ENCODE data around the gene EEF1A2. TPM values are rescaled to one million over a fixed set of nuclear protein-coding genes. Genes with fewer than 3 reads are reported as not detected.

The EEF1A2 gene
- total and polyA plus RNA-seq, 4 donors = 0.05 to 0.12 TPM; not detected in 2

DNA sequence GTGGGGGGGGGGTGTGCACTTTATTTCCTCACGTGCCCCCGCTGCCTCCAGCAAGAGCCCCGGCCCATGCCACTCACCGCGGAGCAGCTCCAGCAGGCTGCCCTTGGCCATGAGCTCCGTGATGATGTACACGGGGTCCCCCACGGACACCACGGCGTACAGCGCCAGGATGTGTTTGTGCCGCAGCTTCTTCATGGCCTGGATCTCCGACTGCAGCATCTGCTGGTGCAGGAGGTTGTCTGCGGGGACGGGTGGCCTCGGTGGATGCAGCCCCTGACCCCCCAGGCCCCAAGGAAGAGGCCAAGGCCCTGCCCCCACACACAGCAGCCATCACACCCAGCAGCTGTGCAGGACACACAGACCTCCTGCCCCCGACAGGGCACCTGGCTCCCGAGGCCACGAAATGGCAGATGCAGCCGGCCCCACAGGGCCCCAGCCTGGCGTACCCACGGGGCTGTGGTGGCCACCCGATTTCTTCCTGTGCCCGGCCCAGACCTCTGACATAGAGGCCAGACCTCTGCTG, 33.6 kb upstream of the EEF1A2 start:
- Histone ChIP-seq H3K4me1 (ENCODE audit: control insufficient read depth in 4 of 4, insufficient read depth in 4 of 4, low read length in 3 of 4) (peaks cover 10 to 25% (median 18%) of the 10 kb centered on the region in 4 donors), H3K9ac (ENCODE audit: low read depth in 1 of 2, low read length in 2 of 2) (no peak overlapping the region), H3K36me3 (ENCODE audit: control insufficient read depth in 4 of 4, insufficient read depth in 3 of 4, low read depth in 1 of 4, low read length in 3 of 4) (no peaks in the 10 kb centered on the region), H3K27me3 (ENCODE audit: control insufficient read depth in 4 of 4, insufficient read depth in 4 of 4, low read length in 3 of 4) (no peaks in the 10 kb centered on the region), H3K27ac (ENCODE audit: low read depth in 1 of 2, low read length in 2 of 2) (no peak overlapping the region), H3K9me3 (ENCODE audit: control insufficient read depth in 4 of 4, low read length in 3 of 4) (no peaks in the 10 kb centered on the region), H3K4me3 (ENCODE audit: low read depth in 1 of 3, low read length in 3 of 3) (no peak overlapping the region)
- WGBS = 89% methylated on average over 24 of the region's 24 CpGs
- no peak for DNase-seq (ENCODE audit: low spot score)
- no peak for TF ChIP-seq HNF4G (IDR thresholded peaks at IDR 0.05)
- TF ChIP-seq TAF1 (conservative IDR thresholded peaks at IDR 0.05) = no peak
- no peak for TF ChIP-seq RXRA (IDR thresholded peaks at IDR 0.05)
- TF ChIP-seq, protein P1, sequence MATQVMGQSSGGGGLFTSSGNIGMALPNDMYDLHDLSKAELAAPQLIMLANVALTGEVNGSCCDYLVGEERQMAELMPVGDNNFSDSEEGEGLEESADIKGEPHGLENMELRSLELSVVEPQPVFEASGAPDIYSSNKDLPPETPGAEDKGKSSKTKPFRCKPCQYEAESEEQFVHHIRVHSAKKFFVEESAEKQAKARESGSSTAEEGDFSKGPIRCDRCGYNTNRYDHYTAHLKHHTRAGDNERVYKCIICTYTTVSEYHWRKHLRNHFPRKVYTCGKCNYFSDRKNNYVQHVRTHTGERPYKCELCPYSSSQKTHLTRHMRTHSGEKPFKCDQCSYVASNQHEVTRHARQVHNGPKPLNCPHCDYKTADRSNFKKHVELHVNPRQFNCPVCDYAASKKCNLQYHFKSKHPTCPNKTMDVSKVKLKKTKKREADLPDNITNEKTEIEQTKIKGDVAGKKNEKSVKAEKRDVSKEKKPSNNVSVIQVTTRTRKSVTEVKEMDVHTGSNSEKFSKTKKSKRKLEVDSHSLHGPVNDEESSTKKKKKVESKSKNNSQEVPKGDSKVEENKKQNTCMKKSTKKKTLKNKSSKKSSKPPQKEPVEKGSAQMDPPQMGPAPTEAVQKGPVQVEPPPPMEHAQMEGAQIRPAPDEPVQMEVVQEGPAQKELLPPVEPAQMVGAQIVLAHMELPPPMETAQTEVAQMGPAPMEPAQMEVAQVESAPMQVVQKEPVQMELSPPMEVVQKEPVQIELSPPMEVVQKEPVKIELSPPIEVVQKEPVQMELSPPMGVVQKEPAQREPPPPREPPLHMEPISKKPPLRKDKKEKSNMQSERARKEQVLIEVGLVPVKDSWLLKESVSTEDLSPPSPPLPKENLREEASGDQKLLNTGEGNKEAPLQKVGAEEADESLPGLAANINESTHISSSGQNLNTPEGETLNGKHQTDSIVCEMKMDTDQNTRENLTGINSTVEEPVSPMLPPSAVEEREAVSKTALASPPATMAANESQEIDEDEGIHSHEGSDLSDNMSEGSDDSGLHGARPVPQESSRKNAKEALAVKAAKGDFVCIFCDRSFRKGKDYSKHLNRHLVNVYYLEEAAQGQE (IDR thresholded peaks at IDR 0.05) = no peak

DNA sequence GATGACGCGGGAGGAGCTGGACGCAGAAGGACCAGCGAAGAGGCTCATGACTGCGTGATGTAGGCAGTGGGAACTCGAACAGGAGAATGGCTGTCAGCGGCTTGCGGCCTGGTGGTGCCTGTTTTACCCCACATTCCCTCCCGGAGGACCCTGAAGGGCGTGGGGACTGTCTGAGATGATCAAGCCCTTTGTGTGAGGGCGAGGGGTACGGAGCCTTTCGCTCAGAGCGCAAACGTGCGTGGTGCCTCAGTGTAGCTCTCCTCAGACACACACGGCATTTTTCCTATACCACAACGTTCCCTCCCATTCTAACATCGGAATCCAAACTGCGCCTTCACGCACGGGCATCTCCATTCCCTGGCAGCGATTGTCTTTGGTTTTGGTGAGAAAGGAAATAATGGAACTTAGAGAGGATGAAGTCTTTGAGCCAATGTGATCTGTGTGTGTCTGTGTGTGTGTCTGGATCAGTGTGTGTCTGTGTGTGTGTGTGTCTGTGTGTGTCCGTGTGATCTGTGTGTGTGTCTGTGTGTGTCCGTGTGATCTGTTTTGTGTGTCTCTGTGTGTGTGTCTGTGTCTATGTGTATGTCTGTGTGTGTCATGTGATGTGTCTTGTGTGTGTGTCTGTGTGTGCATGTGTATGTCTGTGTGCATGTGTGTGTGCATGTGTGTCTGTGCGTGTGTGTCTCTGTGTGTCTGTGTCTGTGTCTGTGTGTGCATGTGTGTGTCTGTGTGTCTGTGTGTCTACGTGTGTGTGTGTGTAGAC, 33.0 kb upstream of the EEF1A2 start:
- Histone ChIP-seq H3K4me1 (ENCODE audit: control insufficient read depth in 4 of 4, insufficient read depth in 4 of 4, low read length in 3 of 4) (peaks cover 5 to 19% (median 13%) of the 10 kb centered on the region in 4 donors), H3K27ac (ENCODE audit: low read depth in 1 of 2, low read length in 2 of 2) (no peak overlapping the region), H3K9ac (ENCODE audit: low read depth in 1 of 2, low read length in 2 of 2) (no peak overlapping the region), H3K36me3 (ENCODE audit: control insufficient read depth in 4 of 4, insufficient read depth in 3 of 4, low read depth in 1 of 4, low read length in 3 of 4) (no peaks in the 10 kb centered on the region), H3K9me3 (ENCODE audit: control insufficient read depth in 4 of 4, low read length in 3 of 4) (no peaks in the 10 kb centered on the region), H3K4me3 (ENCODE audit: low read depth in 1 of 3, low read length in 3 of 3) (no peak overlapping the region), H3K27me3 (ENCODE audit: control insufficient read depth in 4 of 4, insufficient read depth in 4 of 4, low read length in 3 of 4) (no peaks in the 10 kb centered on the region)
- DNase-seq (ENCODE audit: low spot score) = no peak
- 91% methylated on average over 27 of the region's 27 CpGs for WGBS
- TF ChIP-seq, protein P2, sequence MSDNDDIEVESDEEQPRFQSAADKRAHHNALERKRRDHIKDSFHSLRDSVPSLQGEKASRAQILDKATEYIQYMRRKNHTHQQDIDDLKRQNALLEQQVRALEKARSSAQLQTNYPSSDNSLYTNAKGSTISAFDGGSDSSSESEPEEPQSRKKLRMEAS (IDR thresholded peaks at IDR 0.05) = no peak
- TF ChIP-seq GABPA (IDR thresholded peaks at IDR 0.05 in 1 of 2, conservative IDR thresholded peaks at IDR 0.05 in 1 of 2) = no peak
- TF ChIP-seq HNF4G (IDR thresholded peaks at IDR 0.05) = no peak
- no peak for TF ChIP-seq FOXA2 (IDR thresholded peaks at IDR 0.05)
- TF ChIP-seq YY1 (IDR thresholded peaks at IDR 0.05) = no peak
- TF ChIP-seq, protein P3, sequence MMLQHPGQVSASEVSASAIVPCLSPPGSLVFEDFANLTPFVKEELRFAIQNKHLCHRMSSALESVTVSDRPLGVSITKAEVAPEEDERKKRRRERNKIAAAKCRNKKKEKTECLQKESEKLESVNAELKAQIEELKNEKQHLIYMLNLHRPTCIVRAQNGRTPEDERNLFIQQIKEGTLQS (IDR thresholded peaks at IDR 0.05) = no peak
- TF ChIP-seq RAD21 (IDR thresholded peaks at IDR 0.05) = no peak
- TF ChIP-seq SP1 (IDR thresholded peaks at IDR 0.05) = no peak
- TF ChIP-seq EGR1 (IDR thresholded peaks at IDR 0.05; ENCODE audit: low read depth in 2 of 2) = no peak
- no peak for TF ChIP-seq RXRA (IDR thresholded peaks at IDR 0.05)
- no peak for TF ChIP-seq HNF4A (conservative IDR thresholded peaks at IDR 0.05)
- TF ChIP-seq, protein P4, sequence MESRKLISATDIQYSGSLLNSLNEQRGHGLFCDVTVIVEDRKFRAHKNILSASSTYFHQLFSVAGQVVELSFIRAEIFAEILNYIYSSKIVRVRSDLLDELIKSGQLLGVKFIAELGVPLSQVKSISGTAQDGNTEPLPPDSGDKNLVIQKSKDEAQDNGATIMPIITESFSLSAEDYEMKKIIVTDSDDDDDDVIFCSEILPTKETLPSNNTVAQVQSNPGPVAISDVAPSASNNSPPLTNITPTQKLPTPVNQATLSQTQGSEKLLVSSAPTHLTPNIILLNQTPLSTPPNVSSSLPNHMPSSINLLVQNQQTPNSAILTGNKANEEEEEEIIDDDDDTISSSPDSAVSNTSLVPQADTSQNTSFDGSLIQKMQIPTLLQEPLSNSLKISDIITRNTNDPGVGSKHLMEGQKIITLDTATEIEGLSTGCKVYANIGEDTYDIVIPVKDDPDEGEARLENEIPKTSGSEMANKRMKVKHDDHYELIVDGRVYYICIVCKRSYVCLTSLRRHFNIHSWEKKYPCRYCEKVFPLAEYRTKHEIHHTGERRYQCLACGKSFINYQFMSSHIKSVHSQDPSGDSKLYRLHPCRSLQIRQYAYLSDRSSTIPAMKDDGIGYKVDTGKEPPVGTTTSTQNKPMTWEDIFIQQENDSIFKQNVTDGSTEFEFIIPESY (IDR thresholded peaks at IDR 0.05) = no peak
- TF ChIP-seq TAF1 (conservative IDR thresholded peaks at IDR 0.05) = no peak
- no peak for TF ChIP-seq NR2F2 (IDR thresholded peaks at IDR 0.05)
- no peak for TF ChIP-seq JUND (IDR thresholded peaks at IDR 0.05)
- TF ChIP-seq, protein P1 (IDR thresholded peaks at IDR 0.05) = no peak
